GM10266 (cell line): ENCODE results near the gene HSPA1L.
A peak's percentile ranks its signal among the peaks of the same experiment; 100 is the strongest.
"Not testable (repeated sequence)": the region's sequence is repeated elsewhere in the genome, so short reads cannot be mapped to it uniquely, and the experiment has no call there.

Experiments used
- DNase-seq: peaks from one replicate; pipeline ENCODE4 v3.0.0; 2012; ENCODE audit errors: extremely low spot score
- TF ChIP-seq, protein P1 (sequence below): IDR thresholded peaks from 2 replicates; pipeline ENCODE4 v1.5.1; 2012; ENCODE audit warnings: mild to moderate bottlenecking, low read depth; ENCODE audit not compliant: control insufficient read depth, insufficient read depth; ENCODE audit errors: missing control alignments

HSPA1L gene

DNA sequence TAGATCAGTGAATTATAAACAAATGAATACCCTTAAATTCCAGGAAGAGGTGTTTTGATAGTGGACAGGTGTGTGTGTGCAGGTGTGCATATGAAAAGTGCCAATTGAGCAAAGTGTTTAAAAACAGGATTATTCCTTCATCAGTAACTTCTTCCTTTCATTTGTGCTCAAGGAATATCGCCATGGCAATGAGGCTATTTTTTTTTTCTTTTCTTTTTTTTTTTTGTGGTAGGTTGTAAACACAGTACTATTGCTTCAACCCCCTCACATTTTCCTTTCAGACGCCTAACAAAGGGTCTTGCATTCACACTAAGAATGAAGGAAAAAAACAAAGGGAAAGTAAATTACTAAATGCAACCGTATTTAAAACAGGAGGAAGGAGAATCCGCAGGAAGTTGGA lies 10.5 kb upstream of the HSPA1L start:
- DNase-seq: no peak
- TF ChIP-seq, protein P1, sequence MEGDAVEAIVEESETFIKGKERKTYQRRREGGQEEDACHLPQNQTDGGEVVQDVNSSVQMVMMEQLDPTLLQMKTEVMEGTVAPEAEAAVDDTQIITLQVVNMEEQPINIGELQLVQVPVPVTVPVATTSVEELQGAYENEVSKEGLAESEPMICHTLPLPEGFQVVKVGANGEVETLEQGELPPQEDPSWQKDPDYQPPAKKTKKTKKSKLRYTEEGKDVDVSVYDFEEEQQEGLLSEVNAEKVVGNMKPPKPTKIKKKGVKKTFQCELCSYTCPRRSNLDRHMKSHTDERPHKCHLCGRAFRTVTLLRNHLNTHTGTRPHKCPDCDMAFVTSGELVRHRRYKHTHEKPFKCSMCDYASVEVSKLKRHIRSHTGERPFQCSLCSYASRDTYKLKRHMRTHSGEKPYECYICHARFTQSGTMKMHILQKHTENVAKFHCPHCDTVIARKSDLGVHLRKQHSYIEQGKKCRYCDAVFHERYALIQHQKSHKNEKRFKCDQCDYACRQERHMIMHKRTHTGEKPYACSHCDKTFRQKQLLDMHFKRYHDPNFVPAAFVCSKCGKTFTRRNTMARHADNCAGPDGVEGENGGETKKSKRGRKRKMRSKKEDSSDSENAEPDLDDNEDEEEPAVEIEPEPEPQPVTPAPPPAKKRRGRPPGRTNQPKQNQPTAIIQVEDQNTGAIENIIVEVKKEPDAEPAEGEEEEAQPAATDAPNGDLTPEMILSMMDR: no peak

DNA sequence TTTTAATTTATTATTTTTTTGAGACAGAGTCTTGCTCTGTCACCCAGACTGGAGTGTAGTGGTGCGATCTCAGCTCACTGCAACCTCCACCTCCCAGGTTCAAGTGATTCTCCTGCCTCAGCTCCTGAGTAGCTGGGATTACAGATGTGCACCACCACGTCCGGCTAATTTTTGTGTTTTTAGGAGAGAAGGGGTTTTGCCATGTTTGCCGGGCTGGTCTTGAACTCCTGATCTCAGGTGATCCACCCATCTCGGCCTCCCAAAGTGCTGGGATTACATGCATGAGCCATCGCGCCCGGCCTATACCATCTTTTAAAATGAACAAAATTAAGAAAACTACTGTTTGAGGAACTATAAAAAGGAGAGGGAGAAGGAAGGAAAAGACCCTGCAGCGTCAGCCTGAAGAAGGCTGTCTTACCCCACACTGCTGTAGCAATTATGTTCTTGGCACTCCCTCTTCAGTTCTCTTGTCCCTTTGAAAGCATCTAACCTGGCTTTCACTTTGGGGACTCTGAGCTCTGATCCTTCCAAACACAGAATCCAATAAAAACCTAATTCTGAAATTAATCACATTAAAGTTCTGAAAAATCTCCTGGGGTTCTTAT lies 8.6 kb upstream of the HSPA1L start:
- not testable (repeated sequence) for DNase-seq

DNA sequence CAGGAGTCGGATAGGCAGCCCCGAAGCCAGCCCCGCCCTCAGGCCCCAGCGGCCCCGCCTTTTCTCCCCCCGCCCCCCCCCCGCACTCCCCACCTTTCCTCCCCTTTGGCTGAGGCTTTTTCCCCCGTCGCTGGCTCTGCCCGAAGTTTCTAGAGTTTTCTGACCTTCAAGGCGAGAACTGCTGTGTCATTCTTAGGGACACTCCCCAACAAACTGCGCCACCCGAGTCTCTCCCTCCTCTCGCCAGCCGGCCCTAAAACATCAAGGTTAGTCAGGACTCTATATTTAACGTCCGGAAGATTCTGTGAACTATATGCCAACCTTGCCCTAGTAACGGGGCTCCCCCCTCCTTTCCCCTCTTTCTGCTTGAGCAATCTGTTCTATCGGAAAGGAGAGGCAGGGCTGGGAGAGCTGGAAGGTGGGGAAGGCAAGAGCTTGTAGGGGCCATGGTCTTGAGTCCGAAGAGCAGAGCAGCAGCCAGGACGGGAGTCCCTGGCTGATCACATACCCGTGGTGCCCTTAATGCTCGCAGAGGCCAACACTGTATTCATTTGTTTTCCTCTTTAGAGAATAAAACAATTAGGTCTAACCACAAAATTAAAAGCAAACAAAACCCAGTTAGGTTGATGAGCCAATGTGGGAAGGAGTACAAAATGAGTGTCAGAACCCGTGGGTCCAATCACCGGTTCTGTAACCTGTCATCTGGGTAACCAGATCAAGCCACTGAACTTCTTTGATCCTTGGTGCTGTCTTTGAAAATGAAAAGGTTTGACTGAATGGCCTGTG lies 7.1 kb upstream of the HSPA1L start:
- DNase-seq: peak; percentile 57
- TF ChIP-seq, protein P1: no peak

DNA sequence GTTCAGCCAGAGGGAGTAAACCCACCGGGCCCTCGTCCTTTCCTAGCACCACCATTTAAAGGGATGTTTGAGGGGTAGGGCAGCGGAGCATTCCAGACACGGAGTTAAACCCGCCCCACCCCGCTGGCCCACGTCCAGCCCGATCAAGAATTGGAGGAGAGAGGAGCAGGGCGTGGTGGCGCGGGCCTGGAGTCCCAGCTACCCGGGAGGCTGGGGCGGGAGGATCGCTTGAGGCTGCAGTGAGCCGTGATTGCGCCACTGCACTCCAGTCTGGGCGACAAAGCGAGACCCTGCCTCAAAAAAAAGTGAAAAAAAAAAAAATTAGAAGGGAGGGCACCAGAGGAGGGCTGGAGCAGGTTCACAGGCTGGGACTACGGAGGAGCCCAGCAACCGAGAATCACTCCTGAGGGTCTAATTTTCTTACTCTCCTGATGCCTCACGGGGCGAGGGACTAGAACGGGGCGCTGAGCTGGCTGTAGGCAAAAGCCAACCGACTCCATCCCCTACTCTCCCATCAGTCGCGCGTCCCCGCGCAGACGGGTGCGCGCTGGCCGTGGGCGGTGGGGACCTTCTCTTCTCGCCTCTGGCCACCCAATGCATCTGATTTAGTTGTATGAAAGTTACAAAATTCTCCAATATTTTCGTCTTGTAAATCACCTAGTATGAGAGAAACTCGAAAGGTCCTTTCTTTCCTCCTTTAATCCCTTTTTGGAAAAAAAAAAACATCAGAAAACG lies 6.4 kb upstream of the HSPA1L start:
- TF ChIP-seq, protein P1: no peak
- peak; percentile 56 for DNase-seq

DNA sequence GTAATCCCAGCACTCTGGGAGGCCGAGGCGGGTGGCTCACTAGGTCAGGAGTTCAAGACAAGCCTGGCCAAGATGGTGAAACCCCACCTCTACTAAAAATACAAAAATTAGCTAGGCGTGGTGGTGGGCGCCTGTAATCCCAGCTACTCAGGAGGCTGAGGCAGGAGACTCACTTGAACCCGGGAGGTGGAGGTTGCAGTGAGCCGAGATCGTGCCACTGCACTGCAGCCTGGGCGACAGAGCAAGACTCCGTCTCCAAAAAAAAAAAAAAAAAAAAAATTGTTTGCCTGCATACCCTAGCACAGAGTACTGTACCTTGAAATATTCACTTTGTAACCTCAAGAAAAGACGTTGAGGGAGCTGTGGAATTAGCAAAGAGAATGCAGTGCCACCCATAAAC lies 5.3 kb upstream of the HSPA1L start:
- DNase-seq: not testable (repeated sequence)

DNA sequence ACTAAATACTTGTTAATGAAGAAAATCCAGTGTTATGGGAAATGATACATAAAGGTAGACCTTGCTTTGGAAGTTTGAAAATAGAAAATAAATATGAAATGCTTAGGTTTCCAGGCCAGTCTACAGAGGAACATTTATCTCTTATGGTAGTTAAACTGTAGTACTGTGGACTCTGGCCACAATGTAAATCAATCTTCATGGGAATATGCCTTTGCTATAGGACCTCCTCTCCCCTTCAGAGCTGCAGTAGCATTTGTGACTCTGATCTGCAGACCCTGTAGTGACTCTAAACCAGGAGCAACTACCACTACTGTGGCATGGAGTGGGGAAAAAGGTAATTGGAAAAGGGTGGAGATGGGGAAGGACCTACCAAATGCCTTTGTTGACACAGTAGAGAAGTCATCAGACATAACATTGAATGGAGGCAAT lies 4.8 kb upstream of the HSPA1L start:
- TF ChIP-seq, protein P1: no peak
- DNase-seq: peak; percentile 1

DNA sequence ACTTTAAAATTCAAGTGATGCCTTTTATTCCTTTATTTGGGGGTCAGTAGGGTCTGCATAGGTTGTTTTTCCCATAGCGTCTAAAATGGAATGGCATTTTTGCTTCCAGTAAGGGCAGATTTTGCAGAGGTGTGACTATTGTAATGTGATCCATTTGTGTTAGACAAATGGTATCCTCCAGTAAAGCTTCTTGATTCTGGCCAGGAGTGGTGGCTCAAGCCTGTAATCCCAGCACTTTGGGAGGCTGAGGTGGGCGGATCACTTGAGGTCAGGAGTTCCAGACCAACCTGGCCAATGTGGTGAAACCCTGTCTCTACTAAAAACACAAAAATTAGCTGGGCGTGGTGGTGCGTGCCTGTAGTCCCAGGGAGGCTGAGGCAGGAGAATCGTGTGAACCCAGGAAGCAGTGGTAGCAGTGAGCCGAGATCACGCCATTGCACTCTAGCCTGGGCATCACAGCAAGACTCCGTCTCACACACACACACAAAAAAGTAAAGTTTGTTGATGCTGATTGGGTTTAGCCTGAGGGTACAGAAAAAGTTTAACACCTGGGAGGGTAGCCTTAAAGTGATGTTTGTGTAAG lies 2.9 kb upstream of the HSPA1L start:
- DNase-seq: not testable (repeated sequence)

DNA sequence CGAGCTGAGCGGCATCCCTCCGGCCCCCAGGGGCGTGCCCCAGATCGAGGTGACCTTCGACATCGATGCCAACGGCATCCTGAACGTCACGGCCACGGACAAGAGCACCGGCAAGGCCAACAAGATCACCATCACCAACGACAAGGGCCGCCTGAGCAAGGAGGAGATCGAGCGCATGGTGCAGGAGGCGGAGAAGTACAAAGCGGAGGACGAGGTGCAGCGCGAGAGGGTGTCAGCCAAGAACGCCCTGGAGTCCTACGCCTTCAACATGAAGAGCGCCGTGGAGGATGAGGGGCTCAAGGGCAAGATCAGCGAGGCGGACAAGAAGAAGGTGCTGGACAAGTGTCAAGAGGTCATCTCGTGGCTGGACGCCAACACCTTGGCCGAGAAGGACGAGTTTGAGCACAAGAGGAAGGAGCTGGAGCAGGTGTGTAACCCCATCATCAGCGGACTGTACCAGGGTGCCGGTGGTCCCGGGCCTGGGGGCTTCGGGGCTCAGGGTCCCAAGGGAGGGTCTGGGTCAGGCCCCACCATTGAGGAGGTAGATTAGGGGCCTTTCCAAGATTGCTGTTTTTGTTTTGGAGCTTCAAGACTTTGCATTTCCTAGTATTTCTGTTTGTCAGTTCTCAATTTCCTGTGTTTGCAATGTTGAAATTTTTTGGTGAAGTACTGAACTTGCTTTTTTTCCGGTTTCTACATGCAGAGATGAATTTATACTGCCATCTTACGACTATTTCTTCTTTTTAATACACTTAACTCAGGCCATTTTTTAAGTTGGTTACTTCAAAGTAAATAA lies 2.2 kb upstream of the HSPA1L start:
- peak; percentile 19 for DNase-seq

DNA sequence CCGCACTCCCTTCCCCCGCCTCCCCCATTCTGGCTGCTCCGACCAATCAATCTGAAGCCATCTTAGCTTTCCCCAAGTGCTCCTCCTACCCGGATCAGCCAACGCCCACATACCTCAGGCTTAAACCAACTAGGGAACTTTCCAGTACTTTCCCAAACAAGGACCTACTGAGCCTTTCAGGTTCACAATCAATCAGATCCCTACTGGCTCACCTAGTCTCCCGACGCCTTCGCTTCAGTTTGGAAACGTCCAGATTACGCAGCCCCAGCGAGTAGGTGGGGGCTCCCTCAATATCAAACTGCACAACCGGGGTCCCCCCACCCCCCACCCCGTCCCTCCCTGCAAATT lies 432 bp downstream of the HSPA1L start:
- peak; percentile 80 for DNase-seq
- TF ChIP-seq, protein P1: no peak
